Endothelial cell of umbilical vein (primary cell): Measurements from ENCODE around the gene BATF. TPM values are rescaled to one million over a fixed set of nuclear protein-coding genes. Genes with fewer than 3 reads are reported as not detected.

Experiments used
- BruUV-seq: library from RNA; stranded (reverse); fragments of 400-500 nt; replicated peaks from 2 replicates; lab custom pipeline; 2021; lab: Mats Ljungman, UMichigan
- CTCF ChIA-PET: fragments of 300-600, 350-600 bp; sonication (Branson Sonifier 250); formaldehyde crosslinking; loops from one replicate; lab custom pipeline; 2021; ENCODE audit warnings: antibody characterized with exemption, inconsistent platforms; lab: Charles Lee
- POLR2A ChIA-PET: fragments of 300-600, 350-600 bp; sonication (Branson Sonifier 250); formaldehyde crosslinking; loops from one replicate; lab custom pipeline; 2021; ENCODE audit warnings: antibody characterized with exemption, inconsistent platforms; lab: Charles Lee
- DNase-seq: peaks from one replicate; pipeline ENCODE4 v3.0.0-alpha.2; 2011; ENCODE audit warnings: low read depth, low spot score
- FAIRE-seq: peaks from 2 replicates; lab custom pipeline; 2011; peaks lifted over from hg19 to GRCh38; lab: Jason Lieb, UNC
- H2AFZ ChIP-seq: 2 replicates; pipeline ENCODE4 v1.6.0; 2012; ENCODE audit warnings: low read depth, low read length, control low read depth, inconsistent platforms
- H3K27ac ChIP-seq: 2 replicates; pipeline ENCODE4 v1.5.1; 2011; ENCODE audit warnings: low read depth, mild to moderate bottlenecking, control low read depth, low read length, moderate library complexity; ENCODE audit not compliant: insufficient read depth
- H3K27me3 ChIP-seq, 2 experiments: 2 replicates each; pipeline versions ENCODE4 v1.6.0 to v1.6.1; 2011; ENCODE audit warnings: low read length in 2 of 2, mixed read lengths in 1 of 2; ENCODE audit not compliant: control insufficient read depth in 2 of 2, insufficient read depth in 2 of 2
- H3K36me3 ChIP-seq, 2 experiments: 2 replicates in 1 of 2; 3 replicates in 1 of 2; pipeline ENCODE4 v1.5.1; 2011; ENCODE audit warnings: low read length in 2 of 2, mild to moderate bottlenecking in 1 of 2, moderate library complexity in 1 of 2; ENCODE audit not compliant: control insufficient read depth in 2 of 2, insufficient read depth in 2 of 2; ENCODE audit errors: extremely low read depth in 1 of 2
- H3K4me1 ChIP-seq: 3 replicates; pipeline ENCODE4 v1.5.1; 2011; ENCODE audit warnings: mild to moderate bottlenecking, low read length; ENCODE audit not compliant: control insufficient read depth, insufficient read depth; ENCODE audit errors: extremely low read depth
- H3K4me2 ChIP-seq: 2 replicates; pipeline ENCODE4 v1.6.1; 2011; ENCODE audit warnings: low read length, control low read depth, mixed read lengths; ENCODE audit not compliant: insufficient read depth
- H3K4me3 ChIP-seq, 3 experiments: fragments of 200-600 bp in 1 of 3; sonication (generic), shearing (Covaris generic) in 1 of 3; replicated peaks in 1 of 3; 2 replicates each; pipeline ENCODE4 v1.5.1; 2011 to 2016; ENCODE audit warnings: control low read depth in 3 of 3, low read length in 3 of 3, mild to moderate bottlenecking in 2 of 3, inconsistent platforms in 1 of 3, low read depth in 1 of 3, moderate library complexity in 1 of 3; ENCODE audit not compliant: insufficient read depth in 1 of 3
- H3K79me2 ChIP-seq: 2 replicates; pipeline ENCODE4 v1.6.0; 2012; ENCODE audit warnings: low read length, inconsistent platforms; ENCODE audit not compliant: control insufficient read depth, insufficient read depth
- H3K9ac ChIP-seq: replicated peaks from 2 replicates; pipeline ENCODE3; 2011; ENCODE audit warnings: low read length, control low read depth; ENCODE audit not compliant: insufficient read depth; ENCODE audit errors: extremely low read depth
- H3K9me1 ChIP-seq: replicated peaks from 3 replicates; pipeline ENCODE4 v1.6.0; 2011; ENCODE audit warnings: mild to moderate bottlenecking, low read length; ENCODE audit not compliant: control insufficient read depth, insufficient read depth; ENCODE audit errors: extremely low read depth
- H3K9me3 ChIP-seq: replicated peaks from 2 replicates; pipeline ENCODE4 v1.5.1; 2012; ENCODE audit warnings: low read length, inconsistent platforms; ENCODE audit not compliant: control insufficient read depth, insufficient read depth
- H4K20me1 ChIP-seq: replicated peaks from 2 replicates; pipeline ENCODE3; 2011; ENCODE audit warnings: mild to moderate bottlenecking, low read length; ENCODE audit not compliant: control insufficient read depth, insufficient read depth; ENCODE audit errors: extremely low read depth
- EZH2 ChIP-seq: IDR thresholded peaks from 2 replicates; pipeline ENCODE4 v1.6.1; 2012; ENCODE audit warnings: borderline replicate concordance, low read depth, mild to moderate bottlenecking, moderate library complexity, low read length, inconsistent platforms; ENCODE audit not compliant: severe bottlenecking
- FOS ChIP-seq: IDR thresholded peaks from 2 replicates; pipeline ENCODE4 v1.6.1; 2011; ENCODE audit warnings: mild to moderate bottlenecking, low read length, moderate library complexity, borderline replicate concordance; ENCODE audit not compliant: insufficient read depth
- GATA2 ChIP-seq: IDR thresholded peaks from 2 replicates; pipeline ENCODE4 v1.7.0; 2011; ENCODE audit warnings: low read depth, mild to moderate bottlenecking, moderate library complexity, mixed read lengths, low read length; ENCODE audit not compliant: insufficient read length, insufficient read depth
- JUN ChIP-seq: IDR thresholded peaks from 2 replicates; pipeline ENCODE4 v1.6.1; 2011; ENCODE audit warnings: borderline replicate concordance, low read depth; ENCODE audit not compliant: insufficient read length, insufficient read depth
- MAX ChIP-seq: IDR thresholded peaks from 2 replicates; pipeline ENCODE4 v1.6.1; 2011; ENCODE audit not compliant: insufficient read depth, insufficient read length
- MYC ChIP-seq: IDR thresholded peaks from one replicate; pipeline ENCODE4 v1.6.1; 2011; ENCODE audit warnings: mild to moderate bottlenecking, low read depth, low read length
- POLR2A ChIP-seq: IDR thresholded peaks from 2 replicates; pipeline ENCODE4 v1.6.1; 2012; ENCODE audit warnings: low read depth, mild to moderate bottlenecking, control low read depth, low read length
- POLR2AphosphoS5 ChIP-seq: IDR thresholded peaks from 2 replicates; pipeline ENCODE4 v1.6.1; 2012; ENCODE audit warnings: low read depth, mild to moderate bottlenecking, control low read depth, low read length, moderate library complexity; ENCODE audit not compliant: insufficient read depth
- dilution Hi-C: fragments of 300-500 bp; cut with MboI; formaldehyde crosslinking; loops from one replicate; pipeline ENCODE4 v1.15.0; 2019; ENCODE audit warnings: low sequenced_read_pairs; ENCODE audit not compliant: extremely low pct_ligation_motif_present
- intact Hi-C: fragments of 100-400 bp; cut with micrococcal nuclease; formaldehyde crosslinking; loops from one replicate; pipeline ENCODE4 v1.10.0; 2022
- polyA plus RNA-seq, 4 experiments: library from polyadenylated mRNA; depleted of rRNA in 3 of 4; stranded (reverse) in 3 of 4; unstranded in 1 of 4; fragments of >200 nt; gene quantifications; 2 replicates each; pipeline versions ENCODE4 v1.2.1 to v1.2.3, GENCODE V29; 2011 to 2012; ENCODE audit warnings: missing spikeins in 1 of 4
- total RNA-seq: library from RNA; stranded (reverse); gene quantifications from 2 replicates; pipeline ENCODE4 v1.2.3, GENCODE V29; 2021
- TF ChIP-seq, protein P1 (sequence below), 2 donors: IDR thresholded peaks; 1 replicate in 1 of 2; 2 replicates in 1 of 2; pipeline ENCODE4 v1.5.1; 2011; ENCODE audit warnings: low read length in 2 of 2, mild to moderate bottlenecking in 2 of 2, moderate library complexity in 2 of 2, control low read depth in 1 of 2, inconsistent platforms in 1 of 2, low read depth in 1 of 2; ENCODE audit not compliant: insufficient read depth in 1 of 2; ENCODE audit errors: extremely low read depth in 1 of 2

The BATF gene
- total and polyA plus RNA-seq, 2 donors (not counting 3 experiments of a cell fraction or from before 2014, with no cell fraction given) = not detected

GRCh38 chr14:75482366-75482765 lies 39.9 kb upstream of the BATF start:
- dilution Hi-C loops (no loop called here), intact Hi-C loops (no loop called here)
- Histone ChIP-seq H3K4me3 (no peak overlapping the region), H3K4me2 (no peak overlapping the region), H3K27ac (no peak overlapping the region), H3K79me2 (no peaks in the 10 kb centered on the region), H3K4me1 (no peaks in the 10 kb centered on the region), H4K20me1 (no peaks in the 10 kb centered on the region), H3K9me3 (no peaks in the 10 kb centered on the region), H2AFZ (no peak overlapping the region), H3K27me3 (peaks cover 13 to 16% of the 10 kb centered on the region in 2 experiments), H3K9me1 (no peaks in the 10 kb centered on the region), H3K36me3 (no peaks in the 10 kb centered on the region), H3K9ac (no peak overlapping the region)
- BruUV-seq = no TSS peak
- ChIA-PET CTCF (interaction anchor here (0.9 kb wide), 1 partner anchor 172 kb away, joined by 3 read pairs; no protein-coding TSS in a partner anchor), POLR2A (no interaction called here)
- DNase-seq (no peak), FAIRE-seq (no peak)
- TF ChIP-seq MAX = no peak
- no peak for TF ChIP-seq POLR2A
- TF ChIP-seq GATA2 = no peak
- TF ChIP-seq, protein P1, sequence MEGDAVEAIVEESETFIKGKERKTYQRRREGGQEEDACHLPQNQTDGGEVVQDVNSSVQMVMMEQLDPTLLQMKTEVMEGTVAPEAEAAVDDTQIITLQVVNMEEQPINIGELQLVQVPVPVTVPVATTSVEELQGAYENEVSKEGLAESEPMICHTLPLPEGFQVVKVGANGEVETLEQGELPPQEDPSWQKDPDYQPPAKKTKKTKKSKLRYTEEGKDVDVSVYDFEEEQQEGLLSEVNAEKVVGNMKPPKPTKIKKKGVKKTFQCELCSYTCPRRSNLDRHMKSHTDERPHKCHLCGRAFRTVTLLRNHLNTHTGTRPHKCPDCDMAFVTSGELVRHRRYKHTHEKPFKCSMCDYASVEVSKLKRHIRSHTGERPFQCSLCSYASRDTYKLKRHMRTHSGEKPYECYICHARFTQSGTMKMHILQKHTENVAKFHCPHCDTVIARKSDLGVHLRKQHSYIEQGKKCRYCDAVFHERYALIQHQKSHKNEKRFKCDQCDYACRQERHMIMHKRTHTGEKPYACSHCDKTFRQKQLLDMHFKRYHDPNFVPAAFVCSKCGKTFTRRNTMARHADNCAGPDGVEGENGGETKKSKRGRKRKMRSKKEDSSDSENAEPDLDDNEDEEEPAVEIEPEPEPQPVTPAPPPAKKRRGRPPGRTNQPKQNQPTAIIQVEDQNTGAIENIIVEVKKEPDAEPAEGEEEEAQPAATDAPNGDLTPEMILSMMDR (IDR thresholded peaks at IDR 0.05; ENCODE audit: extremely low read depth in 1 of 2, insufficient read depth in 1 of 2, low read depth in 1 of 2, low read length in 2 of 2) = no peak
- TF ChIP-seq JUN = no peak
- no peak for TF ChIP-seq FOS
- no peak for TF ChIP-seq EZH2
- TF ChIP-seq MYC = no peak
- TF ChIP-seq POLR2AphosphoS5 = no peak
